HG03342 (cell line): ENCODE measurements around the gene ECT2.
"Not testable (repeated sequence)": the region's sequence is repeated elsewhere in the genome, so short reads cannot be mapped to it uniquely, and the experiment has no call there.

Experiments used
- ATAC-seq: cut with Tn5 transposase; IDR thresholded peaks from one replicate; pipeline ENCODE4 v1.9.1; 2021; ENCODE audit warnings: mild to moderate bottlenecking, moderate library complexity; ENCODE audit not compliant: unreplicated experiment

The ECT2 gene

DNA sequence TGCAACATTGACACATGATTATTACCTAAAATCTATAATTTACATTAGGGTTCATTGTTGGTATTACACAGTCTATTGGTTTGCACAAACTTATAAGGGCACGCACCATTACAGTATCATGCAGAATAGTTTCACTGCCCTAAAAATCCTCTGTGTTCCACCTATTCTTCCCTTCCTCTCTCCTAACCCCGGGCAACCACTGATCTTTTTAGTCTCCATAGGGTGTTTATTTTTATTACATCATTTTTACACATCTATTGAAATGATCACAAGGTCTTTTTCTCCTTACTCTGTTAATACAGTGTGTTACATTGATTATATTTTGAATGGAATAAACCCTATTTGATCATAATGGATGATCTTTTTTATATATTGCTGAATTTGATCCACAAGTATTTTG, 15.5 kb upstream of the ECT2 start:
- no peak for ATAC-seq

DNA sequence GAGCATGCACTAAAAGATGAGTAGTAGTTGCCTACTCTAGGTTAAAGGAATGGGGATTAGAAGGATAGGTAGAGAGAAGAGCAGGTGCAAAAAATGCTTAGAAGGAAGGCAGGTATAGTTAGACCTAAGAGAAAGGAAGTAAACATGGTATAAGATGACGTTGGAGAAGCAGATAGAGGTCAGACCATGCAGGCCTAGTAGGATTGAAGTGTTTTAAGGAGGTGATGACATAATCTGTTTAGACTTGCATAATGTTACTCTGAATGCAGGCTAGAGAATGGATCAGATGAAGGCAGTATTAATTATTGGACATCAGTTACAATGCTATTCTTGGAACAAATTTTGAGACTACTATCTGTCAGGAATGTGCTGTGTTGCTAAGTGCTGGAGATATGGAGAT, 11.1 kb upstream of the ECT2 start:
- no peak for ATAC-seq

DNA sequence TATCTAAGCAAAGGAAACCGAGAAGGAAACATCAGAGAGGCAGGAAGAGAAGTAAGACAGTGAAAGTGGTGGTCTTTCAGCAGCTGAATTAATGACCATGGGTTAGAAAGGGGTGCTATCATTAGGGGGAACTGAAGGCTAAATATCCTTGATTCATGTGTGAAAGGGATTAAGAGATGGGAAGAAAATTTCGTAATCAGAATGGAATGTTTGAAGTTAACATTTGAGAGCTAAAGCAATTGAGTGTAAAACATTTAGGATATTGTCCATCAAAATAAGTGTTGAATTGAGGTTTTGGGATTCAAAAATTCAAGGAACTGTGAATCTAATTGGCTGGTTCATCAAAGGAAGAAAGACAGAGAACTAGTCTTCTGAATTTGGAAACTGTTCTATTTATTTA, 4.1 kb upstream of the ECT2 start:
- ATAC-seq: no peak

DNA sequence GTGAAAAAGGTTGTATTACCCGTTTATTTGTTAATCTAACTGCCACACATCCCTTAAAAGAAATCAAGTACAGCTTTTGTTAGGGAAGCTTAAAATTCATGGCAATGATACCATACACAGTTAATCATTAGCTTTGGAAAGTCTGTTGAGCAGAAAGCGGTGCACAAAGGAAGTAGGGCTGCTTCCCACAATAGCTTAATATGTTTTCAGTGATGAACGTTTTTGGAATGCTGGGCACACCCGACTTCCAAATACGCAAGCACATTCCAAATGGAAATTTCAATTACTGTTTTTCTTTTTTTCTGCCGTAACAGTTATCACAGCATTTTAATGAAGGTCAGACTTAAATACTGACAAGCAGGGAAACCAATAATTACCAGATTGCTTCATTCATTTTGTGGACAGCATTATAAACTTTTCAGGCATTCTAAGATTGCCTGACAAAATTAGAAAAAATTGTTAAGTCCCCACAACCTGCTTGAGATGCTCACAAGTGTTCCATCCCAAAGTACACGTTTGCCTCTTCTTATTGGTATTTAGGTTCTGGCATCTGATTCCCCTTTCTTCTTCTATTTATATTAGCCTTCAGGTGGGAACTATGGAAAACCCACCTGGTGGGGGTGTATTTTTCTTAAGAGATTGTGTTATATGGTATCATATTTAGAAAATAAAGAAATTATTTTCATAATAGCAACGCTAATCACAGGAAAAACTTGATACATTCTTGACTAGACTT, 1.1 kb upstream of the ECT2 start:
- no peak for ATAC-seq

DNA sequence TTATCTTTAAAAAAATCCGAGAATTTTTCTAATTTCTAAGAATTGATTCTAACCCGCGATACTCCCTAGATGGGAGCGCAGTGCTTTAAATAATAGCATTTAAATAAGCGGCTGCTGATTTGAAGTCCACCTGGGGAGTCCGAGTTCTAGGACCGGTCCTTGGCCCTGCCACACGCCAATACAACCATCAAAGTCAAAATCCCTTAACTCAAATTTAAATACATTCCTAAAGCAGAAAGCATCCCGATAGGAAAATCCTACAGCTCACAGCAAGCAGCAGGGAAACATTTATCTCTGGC, 508 bp upstream of the ECT2 start:
- ATAC-seq: no peak

DNA sequence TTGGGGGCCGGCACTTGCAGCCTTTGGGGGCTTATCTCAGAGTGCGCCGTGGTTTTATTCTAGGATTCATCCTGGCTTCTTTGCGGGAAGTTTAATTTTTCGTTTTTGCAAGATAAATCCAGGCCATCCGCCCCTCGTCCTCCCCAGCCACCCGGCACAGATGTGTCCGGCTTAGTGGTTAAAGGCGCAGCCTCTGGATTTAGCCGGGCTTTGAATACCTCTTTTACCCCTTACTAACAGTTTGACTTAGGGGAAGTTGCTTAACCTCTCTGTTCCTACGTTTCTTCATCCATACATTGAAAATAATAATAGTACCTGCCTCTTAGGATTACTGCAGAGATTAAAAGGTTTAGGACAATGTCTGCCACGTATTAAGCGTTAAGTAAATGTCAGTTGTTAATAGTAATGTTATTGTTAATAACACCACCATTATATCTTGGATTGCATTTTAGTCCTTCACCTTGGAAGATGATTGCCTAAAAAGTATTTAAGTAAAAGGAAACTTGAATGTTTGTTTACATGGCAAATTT, 714 bp downstream of the ECT2 start:
- peak; percentile 18 for ATAC-seq

DNA sequence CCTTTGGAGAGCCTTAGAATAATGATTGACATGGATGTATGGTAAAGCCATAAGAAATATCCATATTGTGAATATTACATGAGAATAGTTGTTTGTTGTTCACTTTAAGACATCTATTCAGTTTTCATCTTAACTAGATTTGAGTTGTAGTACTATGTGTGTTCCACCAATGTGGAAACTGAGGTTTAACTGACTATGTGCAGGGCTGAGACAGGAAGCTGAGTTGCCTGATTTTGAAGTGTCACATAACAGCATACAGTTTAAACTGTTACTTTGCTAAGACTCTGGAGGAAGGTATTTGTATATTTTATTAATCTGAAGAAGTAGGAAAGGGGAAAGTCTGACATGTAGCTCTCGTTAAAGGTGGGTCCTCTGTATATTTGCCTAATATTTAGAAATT, 2.1 kb downstream of the ECT2 start:
- ATAC-seq: no peak

DNA sequence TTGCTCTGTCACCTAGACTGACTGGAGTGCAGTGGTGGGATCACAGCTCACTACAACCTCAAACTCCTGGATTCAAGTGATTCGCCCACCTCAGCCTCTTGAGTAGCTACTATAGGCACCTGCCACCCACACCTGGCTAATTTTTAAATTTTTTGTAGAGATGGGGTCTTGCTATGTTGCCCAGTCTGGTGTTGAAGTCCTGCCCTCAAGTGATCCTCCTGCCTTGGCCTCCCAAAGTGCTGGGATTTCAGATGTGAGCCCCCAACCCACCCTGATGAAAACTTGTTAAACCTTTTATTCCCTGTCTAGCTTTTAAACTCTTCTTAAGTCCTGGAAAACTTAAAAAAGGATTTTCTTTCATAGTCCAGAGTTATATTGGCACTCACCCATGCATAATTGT, 2.6 kb downstream of the ECT2 start:
- no peak for ATAC-seq

DNA sequence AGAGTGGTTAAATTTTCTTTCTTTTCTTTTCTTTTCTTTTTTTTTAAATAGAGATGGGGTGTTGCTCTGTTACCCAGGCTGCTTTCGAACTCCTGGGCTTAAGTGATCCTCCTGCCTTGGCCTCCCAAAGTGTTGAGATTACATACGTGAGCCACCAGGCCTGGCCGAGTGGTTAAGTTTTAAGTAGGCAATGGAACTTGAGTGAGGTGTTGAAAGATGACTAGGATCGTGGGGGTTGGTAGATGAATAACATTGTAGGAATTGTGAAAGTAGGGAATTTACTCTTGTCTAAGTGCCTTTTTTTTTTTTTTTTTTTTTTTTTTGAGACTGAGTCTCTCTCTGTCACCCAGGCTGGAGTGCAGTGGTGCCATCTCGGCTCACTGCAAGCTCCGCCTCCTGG, 9.9 kb downstream of the ECT2 start:
- not testable (repeated sequence) for ATAC-seq

DNA sequence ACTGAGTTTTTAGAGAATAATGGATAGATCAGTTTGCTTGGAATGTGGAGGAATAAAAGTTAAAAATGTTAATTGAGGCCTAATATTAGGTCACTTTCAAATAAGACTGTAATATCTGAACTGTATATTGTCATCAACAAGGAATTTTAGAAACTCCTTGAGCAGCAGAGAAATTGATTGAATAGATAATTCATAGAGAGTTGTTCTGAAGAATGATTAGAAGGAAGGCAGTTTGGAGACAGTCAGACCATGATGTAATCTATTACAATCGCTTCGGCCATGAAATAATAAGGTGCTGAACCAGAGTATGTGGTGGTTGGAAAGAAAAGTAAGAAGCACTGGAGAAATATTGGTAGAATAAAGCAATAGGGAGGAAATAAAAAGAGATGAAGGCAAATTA, 15.7 kb downstream of the ECT2 start:
- no peak for ATAC-seq

DNA sequence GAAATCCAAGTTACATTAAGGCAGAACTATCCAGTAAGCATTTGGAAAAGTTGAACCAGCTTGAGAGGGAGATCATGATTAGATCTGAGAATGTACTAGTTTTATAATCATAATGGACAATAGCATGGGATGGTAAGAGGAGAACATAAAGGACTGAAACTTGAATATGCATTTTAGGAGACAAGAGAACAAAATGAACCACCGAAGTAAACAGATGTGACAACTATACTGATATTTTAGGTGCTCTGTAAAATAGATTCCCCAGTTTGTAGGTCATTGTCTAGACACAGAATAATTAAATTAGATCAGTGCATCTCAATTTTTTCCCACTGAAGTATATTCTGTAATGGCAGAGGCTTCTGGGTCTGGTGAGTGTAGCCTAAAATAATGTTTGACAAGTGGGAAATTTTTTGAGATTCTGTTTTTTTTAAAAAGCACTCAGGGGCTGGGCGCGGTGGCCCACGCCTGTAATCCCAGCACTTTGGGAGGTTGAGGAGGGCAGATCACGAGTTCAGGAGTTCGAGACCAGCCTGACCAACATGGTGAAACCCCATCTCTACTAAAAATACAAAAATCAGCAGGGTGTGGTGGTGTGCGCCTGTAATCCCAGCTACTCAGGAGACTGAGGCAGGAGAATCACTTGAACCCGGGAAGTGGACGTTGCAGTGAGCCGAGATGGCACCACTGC, 16.3 kb downstream of the ECT2 start:
- ATAC-seq: no peak

DNA sequence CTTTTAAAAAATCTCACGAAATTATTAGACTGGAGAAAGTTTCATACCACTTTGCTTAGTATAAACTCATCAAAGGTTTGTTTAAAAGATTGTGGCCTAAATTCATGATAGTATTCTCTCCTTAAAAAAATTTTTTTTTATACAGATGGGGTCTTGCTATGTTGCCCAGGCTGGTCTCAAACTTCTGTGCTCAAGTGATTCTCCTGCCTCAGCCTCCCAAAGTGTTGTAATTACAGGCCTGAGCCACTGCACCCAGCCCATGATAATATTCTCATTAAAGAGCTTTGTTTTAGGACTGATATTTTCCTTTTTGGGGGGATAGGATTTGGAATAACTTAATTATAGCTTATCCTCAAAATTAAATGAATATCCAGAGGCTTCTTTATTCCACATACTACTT, 19.9 kb downstream of the ECT2 start:
- ATAC-seq: no peak

DNA sequence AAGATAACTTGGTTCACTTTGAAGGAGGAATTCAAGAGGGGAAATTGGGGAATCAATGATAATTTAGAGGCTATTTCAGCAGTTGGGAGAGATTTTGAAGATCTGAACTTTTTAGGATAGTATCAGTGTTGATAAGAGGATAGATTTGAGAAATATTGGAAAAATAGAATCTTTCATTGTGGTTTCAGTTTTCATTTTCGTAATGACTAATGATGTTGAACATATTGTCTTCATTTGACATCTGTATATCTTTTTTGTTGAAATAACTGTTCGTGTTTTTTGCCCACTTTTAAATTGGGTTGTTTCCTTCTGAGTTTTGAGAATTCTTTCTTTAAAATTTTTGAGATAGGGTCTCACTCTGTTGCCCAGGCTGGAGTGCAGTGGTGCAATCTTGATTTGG, 21.1 kb downstream of the ECT2 start:
- no peak for ATAC-seq

DNA sequence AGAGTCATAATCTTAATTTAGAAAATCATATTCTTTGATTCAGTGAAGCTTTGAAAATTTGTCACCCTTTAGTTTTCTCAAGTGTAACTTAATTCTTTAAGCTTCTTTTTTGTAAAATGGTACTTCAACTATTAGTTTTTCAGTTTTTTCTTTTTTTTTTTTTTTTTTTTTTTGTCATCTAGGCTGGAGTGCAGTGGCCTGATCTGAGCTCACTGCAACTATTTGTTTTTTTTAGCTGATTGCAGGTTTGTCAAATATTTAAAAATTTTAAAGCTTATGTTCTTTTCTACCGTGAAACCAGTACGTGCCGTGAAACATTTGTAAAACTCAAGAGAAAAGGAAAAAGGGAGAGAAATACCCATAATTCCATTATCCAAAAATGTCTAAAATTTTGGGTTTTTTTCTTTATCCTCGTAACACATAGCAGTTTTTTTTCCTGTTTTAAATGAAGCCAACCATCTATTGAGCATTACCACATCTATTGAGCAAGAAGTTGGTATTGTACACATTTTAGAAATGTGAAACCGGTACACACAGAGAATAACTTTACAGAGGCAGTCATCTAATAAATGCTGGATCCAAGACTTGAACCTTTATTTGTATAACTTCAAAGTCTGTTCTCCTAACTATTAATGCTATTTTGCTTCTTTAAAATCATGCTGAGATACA, 25.7 kb downstream of the ECT2 start:
- no peak for ATAC-seq

DNA sequence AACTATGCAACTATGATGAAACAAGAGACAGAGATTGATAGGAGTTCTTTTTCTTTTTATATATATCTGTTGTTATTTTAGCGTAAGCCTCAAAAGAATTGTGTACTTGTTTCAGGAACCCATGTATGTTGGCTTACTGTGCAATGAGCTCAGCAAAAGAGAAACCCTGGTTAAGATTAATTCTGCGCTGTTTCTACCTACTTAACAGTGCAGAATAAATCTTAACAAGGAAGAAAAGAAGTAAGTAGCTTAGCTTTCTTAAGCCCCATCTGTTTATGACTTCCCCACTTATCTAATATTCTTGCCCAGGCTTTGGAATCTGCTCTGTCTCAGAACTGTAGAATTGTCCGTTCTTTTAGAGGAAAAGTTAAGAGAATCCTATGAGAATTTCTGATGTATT, 27.4 kb downstream of the ECT2 start:
- no peak for ATAC-seq

DNA sequence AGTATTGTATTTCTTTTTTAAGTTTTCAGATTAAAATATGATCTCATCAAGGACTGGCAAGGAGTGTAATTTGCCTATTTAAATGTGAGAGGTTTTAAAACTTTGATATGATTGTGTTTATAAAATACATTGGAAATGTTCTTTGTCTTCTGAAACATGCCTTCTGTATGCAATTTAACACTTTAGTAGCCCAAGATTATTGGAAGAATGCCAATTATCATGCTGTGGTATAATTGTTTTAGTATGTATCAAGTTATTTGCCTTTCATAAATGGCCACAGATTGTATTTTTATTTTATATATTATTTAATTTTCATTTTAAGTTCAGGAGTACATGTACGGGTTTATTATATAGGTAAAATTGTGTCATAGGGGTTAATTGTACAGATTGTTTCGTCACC, 31.7 kb downstream of the ECT2 start:
- ATAC-seq: no peak

DNA sequence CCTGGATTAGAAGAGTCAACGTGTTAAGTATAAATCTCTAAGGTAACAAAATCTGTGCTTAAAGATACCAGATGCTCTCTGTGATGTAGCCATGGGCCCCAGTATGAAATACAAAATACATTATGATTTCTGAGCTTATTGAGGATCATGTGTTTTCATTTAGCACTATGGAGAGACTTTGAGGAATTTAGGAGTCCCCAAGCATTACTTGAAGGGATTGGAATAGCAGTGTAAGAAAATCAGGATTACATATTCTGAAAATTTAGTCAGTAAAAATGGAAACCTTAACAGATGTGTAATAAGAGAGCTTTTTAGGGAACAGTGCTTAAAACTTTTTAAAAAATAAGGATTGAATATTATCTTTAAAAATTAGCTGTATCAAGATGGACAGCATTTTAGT, 35.5 kb downstream of the ECT2 start:
- no peak for ATAC-seq

DNA sequence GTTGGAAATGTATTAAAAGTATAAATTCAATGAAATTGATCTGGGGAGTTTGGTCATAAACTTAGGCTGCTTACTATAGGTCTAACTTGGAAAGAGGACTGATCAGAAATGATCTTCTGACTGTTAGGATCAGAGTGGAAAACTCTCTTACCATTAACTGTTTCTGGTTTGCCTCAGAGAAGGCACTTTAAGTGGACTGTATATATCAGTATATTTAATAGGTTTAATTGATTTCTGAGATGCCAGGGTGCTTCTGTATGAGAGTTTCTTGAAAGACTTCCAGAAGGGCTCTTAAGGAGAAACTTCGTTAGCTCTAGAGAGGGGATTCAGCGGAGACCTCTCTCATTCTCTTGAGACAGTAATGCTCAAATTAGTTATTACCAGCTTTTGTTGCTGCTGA, 36.5 kb downstream of the ECT2 start:
- no peak for ATAC-seq

DNA sequence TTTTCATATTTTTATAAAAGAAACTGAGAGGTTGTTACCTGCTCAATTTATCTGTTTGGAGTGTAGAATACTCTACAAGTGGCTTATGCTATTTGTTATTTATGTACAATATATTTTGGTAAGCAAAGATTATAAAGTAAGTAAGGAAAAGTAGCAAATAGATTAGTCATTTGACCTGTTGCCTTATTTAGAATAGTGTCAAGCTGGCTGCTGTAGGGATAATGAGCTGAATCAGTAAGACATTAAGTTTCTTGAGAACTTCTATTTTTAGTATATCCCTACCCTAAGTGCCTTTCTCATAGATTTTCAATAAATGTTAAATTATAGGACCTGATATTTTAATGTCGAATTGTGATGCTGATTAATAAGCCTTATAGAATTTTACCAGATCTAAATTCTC, 37.2 kb downstream of the ECT2 start:
- no peak for ATAC-seq

DNA sequence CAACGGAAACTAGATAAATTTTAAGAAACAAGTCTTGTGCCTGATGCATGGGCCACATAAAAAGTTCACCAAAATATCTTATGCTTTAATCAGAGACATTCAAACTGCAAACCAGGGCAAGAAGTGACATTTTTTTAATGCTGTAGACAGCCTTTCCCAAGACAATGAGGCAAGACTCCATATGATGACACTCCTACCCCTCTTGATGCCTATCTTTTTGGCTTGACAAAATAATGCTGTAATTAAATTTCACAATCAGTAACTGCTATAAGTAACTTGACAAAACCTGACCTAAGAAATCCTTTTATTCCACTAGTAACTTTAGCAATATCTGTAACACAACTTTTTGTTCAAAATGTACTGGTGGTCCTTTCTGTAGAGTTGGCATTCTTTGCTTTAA, 48.7 kb downstream of the ECT2 start:
- ATAC-seq: no peak

DNA sequence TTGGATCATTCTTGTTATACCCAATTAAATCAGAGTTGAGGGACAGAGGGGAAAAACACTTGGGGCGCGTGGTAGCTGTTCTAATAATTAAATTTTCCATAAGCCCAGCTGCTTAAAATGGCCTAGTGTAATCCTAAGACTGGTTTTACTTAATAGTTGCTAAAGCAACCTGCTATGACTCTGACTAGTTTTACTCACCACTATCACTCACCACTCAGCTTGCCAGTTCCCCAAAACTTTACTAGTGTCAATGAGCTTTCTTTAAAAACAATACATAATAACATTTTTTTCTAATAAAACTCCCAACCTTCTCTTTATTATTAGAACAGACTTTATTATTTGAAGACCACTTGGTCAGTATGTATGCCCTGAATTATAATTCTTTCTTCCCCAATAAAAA, 49.6 kb downstream of the ECT2 start:
- ATAC-seq: no peak

DNA sequence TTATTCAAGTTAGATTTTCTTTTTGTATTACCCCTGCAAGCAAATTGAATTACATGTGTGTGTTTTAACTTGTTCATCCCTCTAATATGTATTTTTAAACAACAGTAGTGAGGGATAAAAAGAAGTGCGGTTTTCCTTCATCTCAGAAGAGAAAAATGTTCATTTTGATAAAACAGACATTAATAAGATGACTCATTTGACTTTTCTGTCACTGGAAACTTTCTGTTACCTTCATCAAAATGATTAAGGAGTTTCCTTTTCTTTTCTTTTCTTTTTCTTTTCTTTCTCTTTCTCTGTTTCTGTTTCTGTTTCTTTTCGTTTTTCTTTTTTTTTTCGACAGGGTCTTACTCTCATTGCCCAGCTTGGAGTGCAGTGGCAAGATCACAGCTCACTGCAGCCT, 53.0 kb downstream of the ECT2 start:
- no peak for ATAC-seq
